Hindlimb muscle (tissue), 1 donor: ENCODE data around the gene DCLRE1B. TPM values are rescaled to one million over a fixed set of nuclear protein-coding genes. Genes with fewer than 3 reads are reported as not detected.
"Not testable (repeated sequence)": the region's sequence is repeated elsewhere in the genome, so short reads cannot be mapped to it uniquely, and the experiment has no call there.

ENCODE experiments used
- DNase-seq: peaks from one replicate; pipeline ENCODE4 v3.0.0-alpha.2; 2013
- polyA plus RNA-seq: library from polyadenylated mRNA; unstranded; fragments of 120-200 nt; gene quantifications from one replicate; pipeline ENCODE4 v1.2.1, GENCODE V29; 2013; ENCODE audit not compliant: insufficient read length

The DCLRE1B gene
- polyA plus RNA-seq, 1 donor, result 7.7 TPM

DNA sequence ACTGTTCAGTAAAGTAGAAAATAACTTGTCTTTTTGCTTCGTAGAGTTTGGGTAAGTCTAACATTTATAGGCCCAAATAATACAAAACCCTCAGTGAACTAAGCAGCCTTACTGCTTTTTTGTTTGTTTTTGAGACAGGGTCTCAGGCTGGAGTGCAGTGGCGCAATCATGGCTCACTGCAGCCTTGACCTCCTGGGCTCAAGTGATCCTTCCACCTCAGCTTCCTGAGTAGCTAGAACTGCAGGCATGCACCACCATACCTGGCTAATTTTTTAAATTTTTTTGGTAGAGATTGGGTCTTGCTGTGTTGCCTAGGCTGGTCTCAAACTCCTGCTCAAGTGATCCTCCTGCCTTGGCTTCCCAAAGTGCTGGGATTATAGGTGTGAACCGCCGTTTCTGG is 43.0 kb downstream of the DCLRE1B start:
- not testable (repeated sequence) for DNase-seq

DNA sequence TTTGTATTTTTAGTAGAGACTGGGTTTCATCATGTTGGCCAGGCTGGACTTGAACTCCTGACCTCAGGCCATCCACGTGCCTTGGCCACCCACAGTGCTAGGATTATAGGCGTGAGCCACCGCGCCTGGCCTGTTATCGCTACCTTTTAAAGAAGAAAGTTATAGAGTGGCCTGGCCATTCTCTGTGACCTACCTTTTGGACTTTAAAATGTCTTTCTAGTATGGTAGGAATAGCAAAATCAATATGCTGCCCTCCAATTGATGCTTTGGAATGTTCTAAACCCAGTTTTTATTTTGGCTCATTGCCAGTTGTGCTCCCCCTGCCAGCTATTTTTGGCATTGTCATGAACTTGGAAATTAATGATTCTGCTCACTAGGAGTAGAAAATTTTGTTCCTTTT is 43.9 kb downstream of the DCLRE1B start:
- no peak for DNase-seq

DNA sequence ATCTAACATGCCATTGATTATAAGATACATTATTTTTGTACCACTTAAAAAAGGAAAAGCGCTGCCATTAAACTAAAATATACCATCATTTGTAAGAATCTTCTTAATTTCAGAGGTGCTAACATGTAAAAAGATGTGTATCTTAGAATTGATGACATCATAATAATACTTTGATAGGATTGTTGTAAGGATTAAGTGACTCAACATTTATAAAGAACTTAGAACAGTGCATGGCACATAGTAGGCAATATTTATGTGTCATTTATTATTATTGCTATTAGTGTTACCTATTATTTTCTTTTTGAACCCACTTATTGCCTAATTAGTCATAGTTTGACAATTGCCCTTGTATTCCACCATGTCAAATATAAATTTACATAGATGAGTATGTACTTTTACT is 45.8 kb downstream of the DCLRE1B start:
- no peak for DNase-seq

DNA sequence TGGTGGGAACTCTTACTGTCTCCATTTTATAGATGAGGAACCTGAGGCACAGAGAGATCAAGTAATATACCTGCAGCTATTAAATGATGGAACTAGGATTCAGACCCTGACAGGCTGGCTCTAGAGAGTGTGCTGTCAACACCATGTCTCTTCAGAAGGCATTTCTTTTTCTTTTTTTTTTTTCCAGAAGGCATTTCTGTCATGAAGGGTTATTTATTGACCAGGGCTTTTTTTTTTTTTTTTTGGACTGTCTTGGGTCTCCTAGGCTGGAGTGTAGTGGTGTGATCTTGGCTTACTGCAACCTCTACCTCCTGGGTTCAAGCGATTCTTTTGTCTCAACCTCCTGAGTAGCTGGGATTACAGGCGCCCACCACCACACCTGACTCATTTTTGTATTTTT is 46.6 kb downstream of the DCLRE1B start:
- no peak for DNase-seq

DNA sequence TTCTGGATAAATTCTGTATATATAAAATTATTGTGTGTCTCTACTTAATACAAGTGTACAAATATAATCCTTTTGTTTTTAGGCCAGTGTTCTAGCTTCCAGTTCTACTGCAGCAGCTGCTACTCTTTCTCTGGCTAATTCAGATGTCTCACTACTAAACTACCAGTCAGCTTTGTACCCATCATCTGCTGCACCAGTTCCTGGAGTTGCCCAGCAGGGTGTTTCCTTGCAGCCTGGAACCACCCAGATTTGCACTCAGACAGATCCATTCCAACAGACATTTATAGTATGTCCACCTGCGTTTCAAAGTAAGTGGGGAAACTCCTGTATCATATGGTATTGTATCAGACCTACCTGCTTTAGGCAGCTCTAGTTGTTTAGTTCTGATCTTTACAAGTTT is 52.9 kb downstream of the DCLRE1B start:
- DNase-seq, result no peak

DNA sequence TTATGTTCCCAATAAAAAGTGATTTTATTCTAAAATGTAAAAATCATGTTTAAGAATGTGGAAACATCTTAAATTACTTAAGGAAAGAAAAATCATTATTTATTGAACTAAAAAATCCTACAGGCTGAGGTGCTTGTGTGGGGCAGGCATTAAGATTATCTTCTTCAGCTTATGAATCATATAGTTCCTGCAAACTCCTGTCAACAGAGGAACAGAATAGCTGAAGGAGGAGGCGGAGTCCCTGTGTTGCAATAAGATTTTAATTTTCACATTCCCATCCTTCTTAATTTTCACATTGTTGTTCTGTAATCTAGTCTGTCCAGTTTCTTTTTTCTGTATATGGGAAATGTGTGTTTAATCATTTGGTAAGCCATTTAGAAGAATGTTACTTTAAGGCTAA is 53.6 kb downstream of the DCLRE1B start:
- no peak for DNase-seq

DNA sequence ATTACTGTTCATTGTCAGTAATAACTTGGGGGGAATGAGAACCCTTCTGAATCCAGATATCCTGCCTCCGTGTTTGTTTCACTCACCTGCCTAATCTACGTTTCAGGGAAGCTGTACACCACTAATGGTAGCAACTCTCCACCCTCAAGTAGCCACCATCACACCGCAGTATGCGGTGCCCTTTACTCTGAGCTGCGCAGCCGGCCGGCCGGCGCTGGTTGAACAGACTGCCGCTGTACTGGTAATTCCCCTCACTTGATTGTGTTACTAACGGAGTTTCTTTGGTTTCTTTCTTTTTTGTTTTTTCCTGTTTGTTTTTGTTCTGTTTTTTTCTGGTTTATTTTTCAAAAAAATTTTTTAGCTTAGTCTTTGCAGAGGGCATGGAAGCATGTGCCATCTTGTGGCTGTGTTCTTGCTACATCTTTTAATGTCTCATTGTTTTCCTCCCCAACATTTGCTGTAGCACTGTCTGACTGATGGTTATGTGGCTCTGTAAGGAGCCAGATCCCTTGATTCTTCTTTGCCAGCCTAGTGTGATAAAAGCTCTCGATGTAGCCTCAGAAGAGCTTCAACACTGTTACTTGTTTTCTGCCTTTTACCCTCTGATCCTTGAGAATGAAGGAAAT is 58.3 kb downstream of the DCLRE1B start:
- no peak for DNase-seq

Other genes with a start within 250 kb of the DCLRE1B start
- 15.3 TPM for gene PHTF1, start 145.8 kb upstream of the DCLRE1B start, polyA plus RNA-seq
- 14.1 TPM for gene RSBN1, start 92.8 kb upstream of the DCLRE1B start, polyA plus RNA-seq
- gene PTPN22, start 33.6 kb upstream of the DCLRE1B start, polyA plus RNA-seq, result 0.26 TPM
- gene BCL2L15, start 17.7 kb upstream of the DCLRE1B start, polyA plus RNA-seq, result 0.66 TPM
- 25.8 TPM for gene AP4B1, start 527 bp upstream of the DCLRE1B start, polyA plus RNA-seq
- gene HIPK1, start 24.0 kb downstream of the DCLRE1B start, polyA plus RNA-seq, result 27.3 TPM
- gene OLFML3, start 74.1 kb downstream of the DCLRE1B start, polyA plus RNA-seq, result 149 TPM
- gene SYT6, start 248.5 kb downstream of the DCLRE1B start, polyA plus RNA-seq, result 1.9 TPM